Measurements from ENCODE around the gene SWAP70.

The SWAP70 gene

DNA sequence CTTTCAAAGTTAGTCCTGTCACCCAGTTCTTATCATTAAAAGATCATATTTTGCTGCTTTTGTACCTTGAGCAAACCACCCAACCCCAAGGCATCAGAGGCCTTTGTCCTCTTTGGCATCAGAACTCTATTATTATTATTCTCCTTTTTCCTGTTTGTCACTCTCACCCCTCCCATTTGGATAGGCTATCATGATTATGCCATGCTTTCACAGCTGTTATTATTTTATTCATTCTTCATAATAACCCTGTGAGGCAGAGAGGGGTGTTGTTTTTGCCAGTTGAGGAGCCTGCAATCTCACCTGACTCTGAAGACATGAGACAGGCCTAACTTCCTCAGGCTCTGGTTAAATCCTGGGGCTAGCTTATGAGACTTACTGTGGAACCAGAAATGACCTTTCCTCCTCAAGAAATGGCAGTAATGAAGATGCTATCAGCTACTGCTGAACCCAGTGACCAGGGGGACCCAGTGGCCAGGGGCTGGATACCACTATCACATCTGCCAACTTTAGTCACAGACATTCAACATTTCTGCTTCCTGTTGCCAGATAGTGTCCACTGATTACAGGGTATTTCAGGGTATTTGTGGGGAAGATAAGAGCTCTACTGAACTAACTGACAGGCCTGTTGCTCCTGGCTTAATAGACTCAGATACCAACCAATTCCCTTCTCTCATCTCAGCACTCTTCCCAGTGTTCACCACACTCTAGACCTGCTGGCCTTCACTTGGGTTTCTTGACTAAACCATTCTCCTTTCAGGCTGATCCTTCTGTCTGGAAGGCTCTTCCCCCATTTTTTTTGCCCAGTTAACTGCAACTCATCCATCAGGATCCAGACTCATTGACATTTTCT, 11.8 kb upstream of the SWAP70 start:
- no peak for DNase-seq

DNA sequence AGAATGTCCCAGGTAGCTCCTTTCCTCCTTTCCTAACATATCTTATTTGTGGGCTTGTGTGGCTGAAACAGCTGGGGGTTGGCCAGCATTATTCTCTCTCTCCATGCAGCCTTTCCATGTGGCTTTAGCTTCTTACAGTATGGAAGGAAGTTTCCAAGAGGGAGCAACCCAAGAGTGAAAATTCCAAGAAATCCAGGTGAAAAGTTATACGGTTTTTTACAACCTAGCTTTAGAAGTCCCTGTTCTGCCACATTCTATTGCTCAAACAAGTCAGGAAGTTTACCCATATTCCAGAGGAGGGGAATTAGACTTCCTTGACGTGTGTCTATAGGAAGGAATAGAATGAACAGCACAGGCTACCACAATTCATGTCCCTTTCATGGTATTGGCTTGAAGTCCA, 10.0 kb upstream of the SWAP70 start:
- no peak for DNase-seq

DNA sequence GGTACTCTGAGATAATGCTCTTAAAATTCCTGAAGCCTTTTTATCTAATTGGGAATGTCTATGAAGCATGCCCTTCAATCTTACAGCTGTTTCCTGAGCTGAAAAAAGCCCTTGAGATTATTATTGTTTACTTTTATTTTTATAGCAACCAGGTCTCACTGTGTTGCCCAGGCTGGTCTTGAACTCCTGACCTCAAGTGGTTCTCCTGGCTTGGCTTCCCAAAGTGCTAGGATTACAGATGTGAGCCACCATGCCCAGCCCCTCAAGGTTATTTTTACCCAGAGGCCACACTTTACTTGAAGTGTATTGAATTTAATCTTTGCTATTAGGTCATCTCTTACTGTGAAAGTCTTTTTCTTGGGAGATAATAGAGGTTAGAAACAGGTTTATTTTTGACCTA, 7.0 kb upstream of the SWAP70 start:
- DNase-seq: no peak

DNA sequence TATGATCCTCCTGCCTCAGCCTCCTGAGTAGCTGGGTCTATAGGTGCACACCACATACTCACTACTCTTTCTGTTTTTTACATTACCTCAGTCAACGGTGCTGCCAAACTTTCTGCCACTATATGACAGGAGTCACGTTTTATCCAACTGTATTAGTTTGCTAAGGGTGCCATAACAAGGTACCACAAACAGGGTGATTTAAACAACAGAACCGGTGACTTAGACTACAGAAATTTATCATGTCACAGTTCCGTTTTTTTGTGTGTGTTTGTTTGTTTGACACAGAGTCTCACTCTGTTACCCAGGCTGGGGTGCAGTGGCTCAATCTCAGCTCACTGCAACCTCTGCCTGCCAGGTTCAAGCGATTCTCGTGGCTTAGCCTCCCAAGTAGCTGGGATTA, 6.3 kb upstream of the SWAP70 start:
- DNase-seq: no peak

DNA sequence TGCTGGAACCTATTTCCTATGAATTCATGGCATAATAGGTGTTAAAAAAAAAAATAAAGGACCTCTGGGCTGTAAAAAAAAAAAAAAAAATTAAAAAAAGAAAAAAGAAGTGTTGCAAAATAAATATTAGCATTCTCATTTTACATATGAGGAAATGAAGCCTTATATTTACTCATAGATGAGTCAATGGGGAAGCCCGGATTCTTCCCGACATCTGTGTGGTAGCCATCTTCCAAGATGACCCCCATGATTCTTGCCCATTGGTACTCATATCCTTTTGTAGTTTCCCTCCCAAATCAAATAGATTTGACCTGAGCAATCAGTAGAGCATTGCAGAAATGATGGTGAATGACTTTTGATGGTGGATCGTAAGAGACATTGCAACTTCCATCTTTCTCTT, 3.0 kb upstream of the SWAP70 start:
- no peak for DNase-seq

DNA sequence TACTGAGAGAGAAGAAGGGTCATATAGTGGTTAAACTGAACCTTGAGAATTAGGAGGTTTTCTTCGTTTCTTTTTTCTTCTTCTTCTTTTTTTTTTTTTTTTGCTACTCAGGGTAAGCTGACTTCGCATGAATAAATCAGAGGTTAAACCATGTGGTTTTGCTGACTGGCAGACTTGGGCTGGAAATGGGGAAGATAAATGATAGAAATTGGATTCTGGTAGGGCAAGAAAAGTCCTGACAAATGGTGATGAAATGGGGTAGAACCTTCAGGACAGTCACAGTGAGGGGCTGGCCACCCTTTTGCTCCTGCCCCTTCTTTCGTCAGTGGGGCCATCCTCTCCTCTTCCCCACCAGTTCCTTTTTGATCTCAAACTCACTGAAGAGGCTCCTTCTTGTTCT, 1.6 kb upstream of the SWAP70 start:
- no peak for DNase-seq

DNA sequence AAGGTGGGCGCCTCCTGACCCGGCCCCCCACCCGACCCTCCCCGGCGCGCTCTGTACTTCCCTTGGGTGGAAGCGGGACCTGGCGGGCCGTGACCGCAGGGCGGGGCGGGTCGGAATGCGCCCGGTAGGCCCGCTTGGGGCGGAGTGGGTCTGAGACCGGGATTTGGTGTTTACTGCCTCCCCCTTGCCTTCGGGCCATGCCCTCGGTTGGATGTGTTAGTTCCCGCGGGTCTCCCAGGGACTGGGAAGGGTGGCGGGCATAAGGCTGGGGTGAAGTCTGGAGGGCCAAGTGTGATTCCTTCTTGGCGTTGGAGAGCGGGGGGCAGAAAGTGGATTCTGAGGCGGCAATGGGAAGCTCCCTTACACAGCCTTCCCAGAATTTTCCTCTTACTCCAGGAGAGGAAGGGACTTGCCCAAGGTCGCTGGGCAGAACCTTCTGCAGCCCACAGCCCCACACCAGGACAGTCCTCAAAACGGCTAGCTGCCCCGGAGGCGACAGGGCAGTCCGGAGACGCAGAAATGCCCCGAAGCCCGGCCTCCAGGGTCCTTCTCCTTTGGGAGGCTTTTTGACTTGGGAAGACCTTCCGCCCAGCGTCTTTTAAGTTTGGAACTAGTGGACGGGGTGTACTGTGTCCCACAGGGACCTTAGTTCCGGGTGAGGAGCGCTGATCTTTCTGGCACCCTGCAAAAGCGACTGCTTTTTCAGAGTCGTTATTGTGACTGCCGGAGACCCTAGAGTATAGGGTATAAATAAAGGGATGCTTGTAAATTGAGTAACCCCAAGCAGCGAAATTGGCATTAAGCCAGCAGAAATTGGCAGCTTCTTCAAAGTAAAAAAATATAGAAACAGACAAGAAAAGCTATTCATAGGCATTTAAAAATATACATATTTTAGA, 647 bp downstream of the SWAP70 start:
- DNase-seq: peak in 4 of 6 experiments; percentile 27 to 45 (median 34)

DNA sequence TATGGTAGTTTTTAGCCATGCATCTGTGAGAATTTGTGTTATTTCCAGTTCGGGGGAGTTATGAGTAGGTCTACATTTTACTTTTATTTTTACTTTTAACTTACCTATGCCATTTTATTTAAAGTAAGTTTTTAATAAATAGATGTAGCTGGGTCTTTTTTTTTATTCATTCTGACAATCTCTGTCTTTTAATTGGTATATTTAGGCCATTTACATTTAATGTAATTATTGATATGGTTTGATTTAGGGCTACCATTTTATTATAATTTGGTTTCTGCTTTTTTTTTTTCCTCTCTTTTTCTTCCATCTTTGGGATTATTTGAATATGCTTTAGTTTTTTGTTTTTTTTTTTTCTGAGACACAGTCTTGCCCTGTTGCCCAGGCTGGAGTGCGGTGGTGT, 1.9 kb downstream of the SWAP70 start:
- DNase-seq: no peak

DNA sequence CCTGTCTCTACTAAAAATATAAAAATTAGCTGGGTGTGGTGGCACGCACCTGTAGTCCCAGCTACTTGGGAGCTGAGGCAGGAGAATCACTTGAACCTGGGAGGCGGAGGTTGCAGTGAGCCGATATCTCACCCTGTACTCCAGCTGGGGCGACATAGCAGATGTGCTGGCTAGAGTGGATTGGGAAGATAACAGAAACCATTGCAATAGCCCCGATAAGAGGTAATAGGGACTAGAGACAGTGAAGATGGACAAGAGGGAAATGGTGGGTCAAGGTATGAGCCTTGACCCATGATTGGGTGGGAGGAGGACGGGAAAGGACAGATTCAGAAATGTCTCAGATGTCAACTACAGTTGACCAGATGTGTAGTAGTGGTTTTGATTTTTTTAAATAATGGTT, 6.1 kb downstream of the SWAP70 start:
- no peak for DNase-seq

DNA sequence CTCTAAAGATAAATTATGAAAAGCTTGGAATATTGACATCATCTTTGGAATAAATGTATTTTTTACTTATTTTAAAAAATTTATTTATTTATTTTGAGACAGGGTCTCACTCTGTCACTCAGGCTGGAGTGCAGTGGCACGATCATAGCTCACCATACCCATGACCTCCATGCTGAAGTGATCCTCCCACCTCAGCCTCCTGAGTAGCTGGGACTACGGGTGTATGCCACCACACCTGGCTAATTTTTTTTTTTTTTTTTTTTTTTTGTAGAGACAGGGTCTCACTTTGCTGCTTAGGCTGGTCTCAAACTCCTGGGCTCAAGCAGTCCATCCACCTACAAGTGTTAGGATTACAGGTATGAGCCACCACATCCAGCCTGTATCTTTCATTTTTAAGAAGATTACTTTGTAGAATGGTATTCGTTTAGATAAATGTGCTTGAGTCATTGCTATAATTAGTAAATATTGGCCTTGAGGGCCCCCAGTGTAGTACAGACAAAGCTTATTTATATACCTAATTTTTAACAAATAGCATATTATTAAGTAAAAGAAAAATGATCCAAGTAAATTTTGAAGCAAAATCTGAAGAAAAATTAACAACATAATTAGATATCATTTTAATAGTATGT, 8.5 kb downstream of the SWAP70 start:
- DNase-seq: no peak

DNA sequence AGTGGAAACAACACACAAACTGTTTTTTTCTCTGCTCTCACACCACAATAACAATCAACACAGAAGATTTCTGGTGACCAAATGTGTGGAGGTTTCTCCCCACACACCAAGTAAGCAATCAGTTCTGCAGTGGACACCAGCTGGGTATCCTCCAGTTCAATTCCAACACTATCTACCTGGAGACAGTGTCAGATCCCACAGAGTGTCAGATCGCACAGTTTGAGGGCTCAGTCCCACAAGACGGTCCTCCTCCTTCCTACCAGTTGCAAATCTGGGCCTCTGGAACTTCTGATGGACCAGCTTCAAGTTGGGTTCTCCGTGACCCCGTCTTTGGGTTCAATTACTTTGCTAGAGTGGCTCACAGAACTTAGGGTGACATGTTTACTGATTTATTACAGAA, 9.0 kb downstream of the SWAP70 start:
- no peak for DNase-seq

DNA sequence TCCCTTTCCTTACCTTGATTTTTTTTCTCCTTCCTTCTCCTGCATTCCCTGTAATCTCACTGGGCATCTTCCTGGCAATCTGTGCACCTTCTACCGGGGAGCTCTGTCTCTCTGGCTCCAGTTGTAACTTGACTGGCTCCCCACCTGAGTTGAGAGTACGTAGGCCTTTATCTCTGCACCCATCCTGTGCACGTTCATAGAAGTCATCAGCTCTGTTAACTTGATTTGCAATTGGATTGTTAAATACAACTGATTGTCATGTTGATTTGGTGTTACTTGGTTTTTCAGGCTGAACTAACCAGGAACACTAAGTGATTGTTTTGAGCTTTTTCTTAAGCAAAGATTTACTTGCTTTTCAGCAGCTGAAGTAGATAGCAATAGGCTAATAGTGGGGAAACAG, 11.8 kb downstream of the SWAP70 start:
- DNase-seq: no peak

DNA sequence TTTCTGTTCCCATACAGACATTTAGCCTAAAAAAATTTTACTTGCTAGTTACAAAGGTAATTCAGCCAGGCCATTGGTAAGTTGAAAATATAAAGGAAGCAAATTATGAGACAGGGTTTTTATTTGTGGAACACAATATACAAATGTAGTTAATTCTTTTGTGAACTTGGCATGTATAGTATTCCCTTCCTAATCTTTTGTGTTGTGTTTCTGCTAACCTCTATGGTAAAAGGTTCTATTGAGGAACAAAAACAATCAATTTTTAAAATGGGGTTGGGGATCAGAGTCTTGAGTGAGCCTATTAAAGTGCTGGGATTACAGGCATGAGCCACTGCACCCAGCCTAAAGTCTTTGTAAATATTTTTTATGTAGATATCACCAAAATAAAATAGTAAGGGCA, 14.1 kb downstream of the SWAP70 start:
- DNase-seq: no peak

DNA sequence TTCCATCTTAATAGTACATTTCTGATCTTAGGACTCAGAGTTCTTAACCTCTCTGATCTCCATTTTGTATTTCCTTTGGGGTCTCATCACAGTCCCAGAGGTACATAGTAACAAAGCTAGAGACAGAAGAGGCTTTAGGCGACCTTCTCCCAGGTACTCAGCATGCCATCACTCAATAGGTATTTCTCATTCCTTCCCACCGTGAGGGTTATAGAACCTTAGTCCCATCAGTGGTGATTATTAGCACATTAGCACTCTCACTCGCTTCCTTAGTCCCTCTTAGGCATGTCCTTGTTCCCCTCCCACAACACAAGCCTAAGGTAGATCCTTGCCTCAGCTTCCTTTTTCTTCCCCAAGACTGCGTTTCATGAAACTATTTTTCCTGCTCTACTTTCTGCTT, 14.7 kb downstream of the SWAP70 start:
- no peak for DNase-seq

DNA sequence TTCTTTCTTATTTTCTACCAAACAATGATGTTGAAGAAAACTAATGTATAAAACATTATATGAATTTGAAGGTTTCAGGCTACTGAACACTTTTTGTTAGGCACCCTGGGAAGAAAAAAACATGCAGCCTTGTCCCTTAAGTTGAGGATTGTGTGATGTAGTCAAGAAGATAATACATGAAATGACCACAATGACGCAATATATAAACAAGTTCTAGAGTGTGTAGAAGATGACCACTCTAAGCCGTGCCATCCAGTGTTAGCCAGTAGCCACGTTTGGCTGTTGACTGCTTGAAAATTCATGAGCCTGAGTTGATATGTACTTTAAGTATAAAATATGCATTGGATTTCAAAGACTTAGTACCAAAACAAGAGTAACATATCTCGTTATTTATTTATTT, 16.2 kb downstream of the SWAP70 start:
- DNase-seq: no peak

DNA sequence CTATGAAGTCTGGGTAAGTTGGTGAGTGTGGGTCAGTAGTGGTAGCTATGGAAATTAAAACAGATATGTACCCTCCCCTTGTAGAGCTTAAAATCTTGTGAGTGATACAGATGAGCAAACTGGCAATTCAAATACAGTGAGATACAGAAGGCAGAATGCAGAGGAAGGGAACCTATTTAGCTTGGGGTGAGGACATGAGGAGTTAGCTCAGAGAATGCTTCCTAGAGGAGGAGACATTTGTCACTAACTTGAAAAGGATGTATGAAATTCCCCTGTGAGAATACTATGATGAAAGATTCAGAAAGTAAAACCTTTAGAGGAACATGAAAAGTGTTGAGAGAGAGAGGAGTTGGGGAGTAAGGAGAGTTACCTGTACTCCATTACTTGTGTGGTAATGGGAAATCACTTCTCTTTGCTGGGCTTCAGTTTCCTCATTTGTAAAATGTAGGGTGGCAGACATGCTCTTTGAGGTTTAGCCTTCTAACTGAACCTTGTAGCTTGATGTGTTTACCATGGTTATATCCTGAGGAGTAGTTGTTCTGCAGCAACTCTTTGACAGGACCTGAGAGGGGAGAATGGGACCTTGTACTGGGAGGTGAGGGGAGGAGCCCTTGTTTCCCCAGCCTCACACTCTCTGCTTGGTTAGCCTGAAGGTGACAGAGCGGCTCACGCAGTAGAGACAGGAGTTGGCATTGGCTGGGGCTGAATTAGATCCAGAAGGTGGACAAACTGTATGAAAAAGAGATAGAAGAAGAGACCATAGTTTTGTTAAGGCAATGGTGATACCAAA, 17.9 kb downstream of the SWAP70 start:
- DNase-seq: no peak

DNA sequence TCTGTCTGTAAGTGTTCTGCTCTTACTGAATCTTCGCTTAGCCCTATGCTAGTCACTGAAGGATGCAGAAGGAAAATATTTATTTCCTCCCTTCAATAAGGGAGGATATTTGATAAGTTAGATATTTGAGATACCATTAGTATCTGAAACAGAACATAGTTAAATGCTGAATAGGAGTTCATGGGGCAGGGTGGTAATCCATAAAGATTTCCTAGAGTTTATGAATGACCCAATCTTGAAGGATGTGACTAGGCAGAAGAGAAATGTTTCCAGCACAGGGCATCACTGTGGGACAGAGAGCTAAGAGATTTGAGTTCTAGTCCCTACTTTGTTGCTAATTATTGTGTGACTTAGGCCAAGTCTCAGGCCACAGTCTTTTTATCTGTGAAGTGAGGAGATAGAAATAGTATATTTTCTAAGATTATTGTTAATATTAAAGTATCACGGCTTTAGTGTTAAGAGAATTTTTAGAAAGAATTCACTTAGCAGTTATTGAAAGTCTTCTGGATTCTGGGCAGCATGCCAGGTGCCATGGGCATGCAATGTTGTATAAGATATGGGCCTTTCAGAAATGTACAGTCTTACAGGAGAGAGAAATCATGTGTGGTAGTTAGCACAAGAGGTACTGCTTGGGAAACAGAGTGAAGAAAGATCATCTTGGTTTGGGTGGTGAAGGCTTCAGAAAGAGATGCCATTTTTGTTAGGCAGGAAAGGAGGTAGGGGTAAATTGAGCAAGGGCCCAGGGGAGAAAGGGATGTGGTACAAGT, 24.0 kb downstream of the SWAP70 start:
- DNase-seq: no peak

DNA sequence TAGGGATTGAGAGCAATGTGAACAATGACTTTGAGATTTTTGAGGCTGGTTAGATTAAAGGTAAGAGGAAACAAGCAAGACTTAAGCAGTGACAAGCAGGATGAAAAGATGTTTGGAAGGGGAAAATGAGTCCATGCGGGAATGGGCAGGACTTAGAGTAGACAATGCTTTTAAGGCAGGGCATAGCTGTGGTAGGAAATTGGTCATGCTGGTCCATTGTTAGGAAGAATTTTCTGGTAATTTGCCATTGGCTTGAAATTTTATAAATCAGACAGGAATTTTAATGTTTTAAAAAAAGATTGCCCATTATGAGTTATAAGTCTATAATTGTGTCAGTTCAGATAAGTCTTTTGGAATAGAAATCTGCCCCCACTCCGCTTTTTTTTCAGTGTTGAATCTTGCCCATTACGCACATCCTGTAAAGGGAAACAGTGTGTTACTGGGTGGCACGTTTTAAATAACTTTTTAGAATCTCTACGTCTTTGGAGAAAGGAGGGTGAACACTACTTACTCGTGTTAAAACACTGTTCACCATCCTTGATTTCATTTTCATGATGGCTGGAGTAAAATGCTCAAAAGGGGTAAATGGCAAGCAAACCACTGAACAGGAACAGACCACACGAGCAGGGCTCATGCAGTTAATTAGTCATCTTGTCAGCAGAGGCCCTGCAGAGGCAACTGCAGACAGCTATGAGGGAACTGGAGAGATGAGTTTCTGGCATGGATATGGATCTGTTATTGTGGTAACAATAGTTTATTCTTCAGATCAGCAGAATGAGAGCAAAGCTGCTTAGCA, 25.0 kb downstream of the SWAP70 start:
- peak in 1 of 6 experiments; percentile 14 for DNase-seq

DNA sequence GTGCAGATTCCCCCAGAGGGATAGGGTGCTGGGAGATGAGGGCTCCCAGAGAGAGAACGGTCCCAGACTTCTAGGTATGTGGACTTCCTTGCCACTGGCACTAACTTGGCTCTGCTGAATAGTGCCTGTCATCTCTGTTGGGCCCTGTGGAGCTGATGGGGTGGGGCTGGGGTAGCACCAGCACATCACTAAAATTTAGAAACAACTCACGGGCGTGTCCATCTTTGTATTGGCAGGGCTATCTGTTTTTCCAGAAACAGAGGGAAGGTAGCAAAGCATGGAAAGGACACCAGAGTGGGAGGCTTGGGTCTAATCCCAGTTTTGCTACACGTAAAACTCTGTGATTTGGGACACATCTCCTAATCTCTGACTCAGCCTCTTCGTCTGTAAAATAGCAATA, 25.8 kb downstream of the SWAP70 start:
- DNase-seq: no peak

DNA sequence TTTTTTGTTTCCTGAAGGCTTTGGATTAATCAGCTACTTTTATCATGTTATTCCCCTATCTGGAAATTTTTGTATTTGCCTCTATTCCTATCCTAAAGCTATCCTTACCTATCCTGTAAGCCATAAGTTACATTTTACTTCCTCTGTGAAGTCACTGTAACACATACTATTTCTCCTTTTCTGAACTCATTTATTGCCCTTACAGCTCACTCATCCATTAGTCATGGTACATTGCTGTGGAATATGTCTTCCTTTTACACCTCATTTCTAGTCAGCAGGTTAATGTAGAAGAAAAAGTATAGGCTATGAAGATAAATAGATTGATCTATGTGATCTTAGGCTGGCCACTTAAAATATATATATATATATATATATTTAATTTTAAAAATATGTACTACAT, 28.0 kb downstream of the SWAP70 start:
- DNase-seq: no peak

DNA sequence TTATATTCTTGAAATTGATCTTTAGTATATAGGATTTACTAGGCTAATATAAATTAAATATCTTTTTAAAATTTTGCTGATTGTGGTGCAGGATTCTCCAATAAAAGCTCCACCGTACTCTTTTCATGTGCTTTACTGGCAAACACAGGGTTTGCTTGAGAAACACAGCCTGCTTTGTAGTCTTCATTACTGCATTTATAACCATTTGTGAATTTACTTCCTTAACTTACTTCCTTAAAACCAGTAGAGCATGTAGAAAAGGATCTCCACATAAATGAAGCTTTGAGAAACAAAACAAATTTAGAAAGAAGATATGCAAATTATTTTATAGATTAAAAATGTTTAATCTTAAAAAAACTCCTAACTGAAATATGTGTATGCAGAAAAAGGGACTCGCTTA, 28.8 kb downstream of the SWAP70 start:
- DNase-seq: no peak
